GM10248 (cell line): ENCODE results near the gene ZNF444.
"Not testable (repeated sequence)": the region's sequence is repeated elsewhere in the genome, so short reads cannot be mapped to it uniquely, and the experiment has no call there.

Experiments
- CTCF ChIA-PET: fragments of 300-600 bp; sonication (Branson Sonifier 250); formaldehyde crosslinking; extraction: SDS; loops from one replicate; lab custom pipeline; 2021; ENCODE audit warnings: antibody characterized with exemption; lab: Yijun Ruan, JAX
- POLR2A ChIA-PET: fragments of 350-650 bp; sonication (Branson Sonifier 250); formaldehyde crosslinking; extraction: SDS; loops from one replicate; lab custom pipeline; 2020; ENCODE audit warnings: antibody characterized with exemption; lab: Yijun Ruan, JAX
- DNase-seq: peaks from one replicate; pipeline ENCODE4 v3.0.0; 2012; ENCODE audit errors: extremely low spot score
- CTCF ChIP-seq: IDR thresholded peaks from 2 replicates; pipeline ENCODE4 v1.5.1; 2012; ENCODE audit warnings: mild to moderate bottlenecking, low read depth; ENCODE audit errors: extremely low read depth, missing control alignments, control extremely low read depth

The ZNF444 gene

GRCh38 chr19:56097306-56097705, 43.8 kb upstream of the ZNF444 start:
- TF ChIP-seq CTCF: no peak
- DNase-seq: no peak
- POLR2A ChIA-PET: no interaction called here
- CTCF ChIA-PET: interaction anchor here (1.1 to 2.2 kb wide), 2 partner anchors 31 to 156 kb away, joined by 3 to 7 read pairs; no protein-coding TSS in a partner anchor

GRCh38 chr19:56097776-56098175, 43.3 kb upstream of the ZNF444 start:
- CTCF ChIA-PET: interaction anchor here (1.1 kb wide), 1 partner anchor 32 kb away, joined by 3 read pairs; no protein-coding TSS in a partner anchor
- POLR2A ChIA-PET: no interaction called here
- no peak for TF ChIP-seq CTCF
- no peak for DNase-seq

GRCh38 chr19:56098237-56098636, 42.9 kb upstream of the ZNF444 start:
- POLR2A ChIA-PET, DNase-seq: not testable (repeated sequence)
- CTCF ChIA-PET: interaction anchor here (1.1 kb wide), 1 partner anchor 32 kb away, joined by 3 read pairs; no protein-coding TSS in a partner anchor

- TF ChIP-seq CTCF: no peak
- no peak for DNase-seq
- CTCF ChIA-PET: interaction anchor here (1.0 kb wide), 1 partner anchor 154 kb away, joined by 3 read pairs; no protein-coding TSS in a partner anchor
- POLR2A ChIA-PET: no interaction called here
Observed at GRCh38 chr19:56098731-56099568, 42.1 kb upstream of the ZNF444 start.

- CTCF ChIA-PET: interaction anchor here (1.0 kb wide), 1 partner anchor 153 kb away, joined by 3 read pairs; no protein-coding TSS in a partner anchor
- no peak for TF ChIP-seq CTCF
- no peak for DNase-seq
- POLR2A ChIA-PET: no interaction called here
Observed at GRCh38 chr19:56099638-56100539, 41.2 kb upstream of the ZNF444 start.

GRCh38 chr19:56101095-56101494, 40.0 kb upstream of the ZNF444 start:
- no peak for TF ChIP-seq CTCF
- no peak for DNase-seq
- POLR2A ChIA-PET: no interaction called here
- CTCF ChIA-PET: no interaction called here
